Endothelial cell of umbilical vein (primary cell): ENCODE measurements around the gene MFGE8. TPM values are rescaled to one million over a fixed set of nuclear protein-coding genes. Genes with fewer than 3 reads are reported as not detected.

Source experiments
- BruUV-seq: library from RNA; stranded (reverse); fragments of 400-500 nt; replicated peaks from 2 replicates; lab custom pipeline; 2021; lab: Mats Ljungman, UMichigan
- CTCF ChIA-PET: fragments of 300-600, 350-600 bp; sonication (Branson Sonifier 250); formaldehyde crosslinking; loops from one replicate; lab custom pipeline; 2021; ENCODE audit warnings: antibody characterized with exemption, inconsistent platforms; lab: Charles Lee
- POLR2A ChIA-PET: fragments of 300-600, 350-600 bp; sonication (Branson Sonifier 250); formaldehyde crosslinking; loops from one replicate; lab custom pipeline; 2021; ENCODE audit warnings: antibody characterized with exemption, inconsistent platforms; lab: Charles Lee
- DNase-seq: peaks from one replicate; pipeline ENCODE4 v3.0.0-alpha.2; 2011; ENCODE audit warnings: low read depth, low spot score
- FAIRE-seq: peaks from 2 replicates; lab custom pipeline; 2011; peaks lifted over from hg19 to GRCh38; lab: Jason Lieb, UNC
- H2AFZ ChIP-seq: 2 replicates; pipeline ENCODE4 v1.6.0; 2012; ENCODE audit warnings: low read depth, low read length, control low read depth, inconsistent platforms
- H3K27ac ChIP-seq: 2 replicates; pipeline ENCODE4 v1.5.1; 2011; ENCODE audit warnings: low read depth, mild to moderate bottlenecking, control low read depth, low read length, moderate library complexity; ENCODE audit not compliant: insufficient read depth
- H3K27me3 ChIP-seq, 2 experiments: 2 replicates each; pipeline versions ENCODE4 v1.6.0 to v1.6.1; 2011; ENCODE audit warnings: low read length in 2 of 2, mixed read lengths in 1 of 2; ENCODE audit not compliant: control insufficient read depth in 2 of 2, insufficient read depth in 2 of 2
- H3K36me3 ChIP-seq, 2 experiments: 2 replicates in 1 of 2; 3 replicates in 1 of 2; pipeline ENCODE4 v1.5.1; 2011; ENCODE audit warnings: low read length in 2 of 2, mild to moderate bottlenecking in 1 of 2, moderate library complexity in 1 of 2; ENCODE audit not compliant: control insufficient read depth in 2 of 2, insufficient read depth in 2 of 2; ENCODE audit errors: extremely low read depth in 1 of 2
- H3K4me1 ChIP-seq: 3 replicates; pipeline ENCODE4 v1.5.1; 2011; ENCODE audit warnings: mild to moderate bottlenecking, low read length; ENCODE audit not compliant: control insufficient read depth, insufficient read depth; ENCODE audit errors: extremely low read depth
- H3K4me2 ChIP-seq: 2 replicates; pipeline ENCODE4 v1.6.1; 2011; ENCODE audit warnings: low read length, control low read depth, mixed read lengths; ENCODE audit not compliant: insufficient read depth
- H3K4me3 ChIP-seq, 3 experiments: fragments of 200-600 bp in 1 of 3; sonication (generic), shearing (Covaris generic) in 1 of 3; replicated peaks in 1 of 3; 2 replicates each; pipeline ENCODE4 v1.5.1; 2011 to 2016; ENCODE audit warnings: control low read depth in 3 of 3, low read length in 3 of 3, mild to moderate bottlenecking in 2 of 3, inconsistent platforms in 1 of 3, low read depth in 1 of 3, moderate library complexity in 1 of 3; ENCODE audit not compliant: insufficient read depth in 1 of 3
- H3K79me2 ChIP-seq: 2 replicates; pipeline ENCODE4 v1.6.0; 2012; ENCODE audit warnings: low read length, inconsistent platforms; ENCODE audit not compliant: control insufficient read depth, insufficient read depth
- H3K9ac ChIP-seq: replicated peaks from 2 replicates; pipeline ENCODE3; 2011; ENCODE audit warnings: low read length, control low read depth; ENCODE audit not compliant: insufficient read depth; ENCODE audit errors: extremely low read depth
- H3K9me1 ChIP-seq: replicated peaks from 3 replicates; pipeline ENCODE4 v1.6.0; 2011; ENCODE audit warnings: mild to moderate bottlenecking, low read length; ENCODE audit not compliant: control insufficient read depth, insufficient read depth; ENCODE audit errors: extremely low read depth
- H3K9me3 ChIP-seq: replicated peaks from 2 replicates; pipeline ENCODE4 v1.5.1; 2012; ENCODE audit warnings: low read length, inconsistent platforms; ENCODE audit not compliant: control insufficient read depth, insufficient read depth
- H4K20me1 ChIP-seq: replicated peaks from 2 replicates; pipeline ENCODE3; 2011; ENCODE audit warnings: mild to moderate bottlenecking, low read length; ENCODE audit not compliant: control insufficient read depth, insufficient read depth; ENCODE audit errors: extremely low read depth
- EZH2 ChIP-seq: IDR thresholded peaks from 2 replicates; pipeline ENCODE4 v1.6.1; 2012; ENCODE audit warnings: borderline replicate concordance, low read depth, mild to moderate bottlenecking, moderate library complexity, low read length, inconsistent platforms; ENCODE audit not compliant: severe bottlenecking
- FOS ChIP-seq: IDR thresholded peaks from 2 replicates; pipeline ENCODE4 v1.6.1; 2011; ENCODE audit warnings: mild to moderate bottlenecking, low read length, moderate library complexity, borderline replicate concordance; ENCODE audit not compliant: insufficient read depth
- GATA2 ChIP-seq: IDR thresholded peaks from 2 replicates; pipeline ENCODE4 v1.7.0; 2011; ENCODE audit warnings: low read depth, mild to moderate bottlenecking, moderate library complexity, mixed read lengths, low read length; ENCODE audit not compliant: insufficient read length, insufficient read depth
- JUN ChIP-seq: IDR thresholded peaks from 2 replicates; pipeline ENCODE4 v1.6.1; 2011; ENCODE audit warnings: borderline replicate concordance, low read depth; ENCODE audit not compliant: insufficient read length, insufficient read depth
- MAX ChIP-seq: IDR thresholded peaks from 2 replicates; pipeline ENCODE4 v1.6.1; 2011; ENCODE audit not compliant: insufficient read depth, insufficient read length
- MYC ChIP-seq: IDR thresholded peaks from one replicate; pipeline ENCODE4 v1.6.1; 2011; ENCODE audit warnings: mild to moderate bottlenecking, low read depth, low read length
- POLR2A ChIP-seq: IDR thresholded peaks from 2 replicates; pipeline ENCODE4 v1.6.1; 2012; ENCODE audit warnings: low read depth, mild to moderate bottlenecking, control low read depth, low read length
- POLR2AphosphoS5 ChIP-seq: IDR thresholded peaks from 2 replicates; pipeline ENCODE4 v1.6.1; 2012; ENCODE audit warnings: low read depth, mild to moderate bottlenecking, control low read depth, low read length, moderate library complexity; ENCODE audit not compliant: insufficient read depth
- dilution Hi-C: fragments of 300-500 bp; cut with MboI; formaldehyde crosslinking; loops from one replicate; pipeline ENCODE4 v1.15.0; 2019; ENCODE audit warnings: low sequenced_read_pairs; ENCODE audit not compliant: extremely low pct_ligation_motif_present
- intact Hi-C: fragments of 100-400 bp; cut with micrococcal nuclease; formaldehyde crosslinking; loops from one replicate; pipeline ENCODE4 v1.10.0; 2022
- polyA plus RNA-seq, 4 experiments: library from polyadenylated mRNA; depleted of rRNA in 3 of 4; stranded (reverse) in 3 of 4; unstranded in 1 of 4; fragments of >200 nt; gene quantifications; 2 replicates each; pipeline versions ENCODE4 v1.2.1 to v1.2.3, GENCODE V29; 2011 to 2012; ENCODE audit warnings: missing spikeins in 1 of 4
- total RNA-seq: library from RNA; stranded (reverse); gene quantifications from 2 replicates; pipeline ENCODE4 v1.2.3, GENCODE V29; 2021
- TF ChIP-seq, protein P1 (sequence below), 2 donors: IDR thresholded peaks; 1 replicate in 1 of 2; 2 replicates in 1 of 2; pipeline ENCODE4 v1.5.1; 2011; ENCODE audit warnings: low read length in 2 of 2, mild to moderate bottlenecking in 2 of 2, moderate library complexity in 2 of 2, control low read depth in 1 of 2, inconsistent platforms in 1 of 2, low read depth in 1 of 2; ENCODE audit not compliant: insufficient read depth in 1 of 2; ENCODE audit errors: extremely low read depth in 1 of 2

MFGE8 gene
- total and polyA plus RNA-seq, 2 donors (not counting 3 experiments of a cell fraction or from before 2014, with no cell fraction given) = 108 to 117 TPM

DNA sequence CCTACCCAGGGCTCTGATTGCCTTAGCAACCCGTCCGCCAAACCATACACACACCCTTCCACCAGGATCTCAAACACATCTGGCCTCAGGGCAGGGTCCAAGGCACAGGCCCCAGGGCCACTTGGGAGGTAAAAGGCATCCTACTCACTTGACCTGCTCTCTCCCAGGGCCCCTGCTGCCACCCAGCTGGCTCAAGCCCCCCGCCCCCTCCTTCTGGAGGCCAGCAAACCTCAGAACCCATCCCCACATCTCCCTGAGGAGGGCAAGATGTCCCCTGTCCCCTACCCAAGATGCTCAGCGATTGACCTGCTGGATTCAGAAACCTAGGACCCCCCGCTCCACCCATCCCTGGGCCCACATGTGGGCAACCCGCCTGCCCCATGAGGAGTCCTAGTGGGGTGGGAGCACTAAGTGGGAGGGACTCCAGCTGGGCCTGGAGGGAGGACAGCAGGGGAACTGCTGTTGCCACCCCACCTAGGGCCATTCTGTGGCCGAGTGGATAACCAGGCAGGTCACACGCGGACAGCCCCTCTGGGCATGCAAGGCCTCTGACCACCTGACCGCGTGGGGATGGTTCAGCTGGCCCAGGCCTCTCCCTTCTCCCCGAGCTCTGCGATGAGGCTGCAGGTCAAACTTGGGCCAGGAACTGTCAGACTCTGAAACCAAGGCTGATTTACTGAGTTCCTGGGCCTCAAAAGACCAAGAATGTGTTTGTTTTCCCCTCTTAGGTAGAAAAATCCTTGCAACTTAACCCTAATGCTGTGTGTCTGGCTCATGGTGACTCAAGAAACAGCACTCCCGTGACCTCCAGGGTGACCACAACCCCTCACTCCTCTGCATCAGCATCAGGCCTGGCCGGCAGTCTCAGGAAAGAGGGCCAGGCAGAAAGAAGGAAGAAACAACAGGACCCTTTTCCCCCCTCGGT, 4.2 kb downstream of the MFGE8 start:
- DNase-seq (no peak), FAIRE-seq (no peak)
- intact Hi-C loops (no loop called here), dilution Hi-C loops (no loop called here)
- Histone ChIP-seq H2AFZ (no peak overlapping the region), H3K27ac (no peak overlapping the region), H3K79me2 (no peaks in the 10 kb centered on the region), H3K4me1 (peaks cover 12% of the 10 kb centered on the region), H3K9me1 (no peaks in the 10 kb centered on the region), H3K4me3 (no peak overlapping the region), H3K36me3 (no peaks in the 10 kb centered on the region), H3K4me2 (no peak overlapping the region), H3K9ac (no peak overlapping the region), H3K27me3 (no peaks in the 10 kb centered on the region), H4K20me1 (no peaks in the 10 kb centered on the region), H3K9me3 (no peaks in the 10 kb centered on the region)
- TF ChIP-seq, protein P1, sequence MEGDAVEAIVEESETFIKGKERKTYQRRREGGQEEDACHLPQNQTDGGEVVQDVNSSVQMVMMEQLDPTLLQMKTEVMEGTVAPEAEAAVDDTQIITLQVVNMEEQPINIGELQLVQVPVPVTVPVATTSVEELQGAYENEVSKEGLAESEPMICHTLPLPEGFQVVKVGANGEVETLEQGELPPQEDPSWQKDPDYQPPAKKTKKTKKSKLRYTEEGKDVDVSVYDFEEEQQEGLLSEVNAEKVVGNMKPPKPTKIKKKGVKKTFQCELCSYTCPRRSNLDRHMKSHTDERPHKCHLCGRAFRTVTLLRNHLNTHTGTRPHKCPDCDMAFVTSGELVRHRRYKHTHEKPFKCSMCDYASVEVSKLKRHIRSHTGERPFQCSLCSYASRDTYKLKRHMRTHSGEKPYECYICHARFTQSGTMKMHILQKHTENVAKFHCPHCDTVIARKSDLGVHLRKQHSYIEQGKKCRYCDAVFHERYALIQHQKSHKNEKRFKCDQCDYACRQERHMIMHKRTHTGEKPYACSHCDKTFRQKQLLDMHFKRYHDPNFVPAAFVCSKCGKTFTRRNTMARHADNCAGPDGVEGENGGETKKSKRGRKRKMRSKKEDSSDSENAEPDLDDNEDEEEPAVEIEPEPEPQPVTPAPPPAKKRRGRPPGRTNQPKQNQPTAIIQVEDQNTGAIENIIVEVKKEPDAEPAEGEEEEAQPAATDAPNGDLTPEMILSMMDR (IDR thresholded peaks at IDR 0.05; ENCODE audit: extremely low read depth in 1 of 2, insufficient read depth in 1 of 2, low read depth in 1 of 2, low read length in 2 of 2) = no peak
- TF ChIP-seq FOS (no peak), JUN (no peak), MYC (no peak), POLR2AphosphoS5 (no peak), MAX (no peak), POLR2A (no peak), EZH2 (no peak), GATA2 (no peak)
- ChIA-PET POLR2A (interaction anchor here (0.6 kb wide), 1 partner anchor 11 kb away, joined by 3 read pairs; no protein-coding TSS in a partner anchor), CTCF (interaction anchor here (1.0 kb wide), 1 partner anchor 15 kb away, joined by 3 read pairs; no protein-coding TSS in a partner anchor)
- BruUV-seq = no TSS peak
